PFSK-1 (cell line): ENCODE measurements around the gene YIF1A.

Experiments
- FOXP2 ChIP-seq: optimal IDR thresholded peaks from 2 replicates; pipeline ENCODE3; 2011; ENCODE audit warnings: borderline replicate concordance, control low read depth, inconsistent platforms; ENCODE audit not compliant: insufficient read depth; ENCODE audit errors: extremely low read length, extremely low read depth
- POLR2AphosphoS5 ChIP-seq: IDR thresholded peaks from 2 replicates; pipeline ENCODE4 v1.6.1; 2012; ENCODE audit warnings: low read depth, mild to moderate bottlenecking, control low read depth, low read length, moderate library complexity
- SIN3A ChIP-seq: IDR thresholded peaks from 2 replicates; pipeline ENCODE4 v1.6.1; 2012; ENCODE audit warnings: mild to moderate bottlenecking, low read length, moderate library complexity, borderline replicate concordance; ENCODE audit not compliant: insufficient read depth
- TAF1 ChIP-seq: IDR thresholded peaks from 2 replicates; pipeline ENCODE4 v1.6.1; 2012; ENCODE audit warnings: low read length, control low read depth, borderline replicate concordance; ENCODE audit not compliant: insufficient read depth
- TF ChIP-seq, protein P1 (sequence below), 2 experiments: IDR thresholded peaks; 2 replicates each; pipeline versions ENCODE4 v1.6.1 to v1.8.0; 2011 to 2012; ENCODE audit warnings: low read depth in 2 of 2, low read length in 2 of 2, control low read depth in 1 of 2, inconsistent platforms in 1 of 2, mild to moderate bottlenecking in 1 of 2, moderate library complexity in 1 of 2; ENCODE audit not compliant: insufficient read depth in 1 of 2

DNA sequence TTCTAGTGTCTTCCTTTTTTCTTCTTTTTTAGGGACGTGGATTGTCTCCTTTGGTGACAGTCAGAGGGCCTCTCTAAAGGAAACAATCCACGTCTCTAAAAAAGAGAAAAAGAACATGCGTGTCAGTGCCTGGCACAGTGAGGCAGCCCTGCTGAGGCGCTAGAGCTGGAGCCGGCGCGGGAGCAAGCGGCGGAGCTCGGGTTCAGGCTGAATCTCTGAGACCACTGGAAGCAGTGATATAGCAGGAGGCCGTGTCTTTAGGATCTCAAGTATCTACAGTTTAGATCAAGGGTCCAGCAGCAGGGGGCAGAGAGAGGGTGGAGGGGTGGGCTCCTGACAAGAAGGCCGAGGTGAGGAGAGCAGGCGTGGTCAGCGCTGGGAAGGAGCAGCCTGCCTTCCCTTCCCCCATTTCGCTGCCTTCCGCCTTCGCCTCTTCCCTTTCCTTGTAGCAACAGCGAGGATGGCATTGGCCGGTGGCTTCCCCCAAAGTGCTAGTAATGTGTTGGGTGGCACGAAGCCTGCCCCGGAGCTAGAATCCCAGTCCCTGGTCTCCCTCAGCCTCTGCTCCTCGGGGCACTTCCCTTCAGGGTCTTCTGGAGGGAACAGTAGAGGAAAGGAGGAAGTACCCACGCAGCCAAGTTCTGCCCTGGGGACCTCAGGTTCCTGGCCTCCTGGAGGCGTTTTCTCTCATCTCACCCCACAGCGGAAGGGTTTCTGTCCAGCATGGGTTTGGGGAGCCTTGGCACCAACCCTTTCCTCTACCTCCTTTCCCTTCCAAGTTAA is 48.8 kb downstream of the YIF1A start:
- TF ChIP-seq POLR2AphosphoS5 (no peak), SIN3A (no peak), TAF1 (no peak), FOXP2 (no peak)
- TF ChIP-seq, protein P1, sequence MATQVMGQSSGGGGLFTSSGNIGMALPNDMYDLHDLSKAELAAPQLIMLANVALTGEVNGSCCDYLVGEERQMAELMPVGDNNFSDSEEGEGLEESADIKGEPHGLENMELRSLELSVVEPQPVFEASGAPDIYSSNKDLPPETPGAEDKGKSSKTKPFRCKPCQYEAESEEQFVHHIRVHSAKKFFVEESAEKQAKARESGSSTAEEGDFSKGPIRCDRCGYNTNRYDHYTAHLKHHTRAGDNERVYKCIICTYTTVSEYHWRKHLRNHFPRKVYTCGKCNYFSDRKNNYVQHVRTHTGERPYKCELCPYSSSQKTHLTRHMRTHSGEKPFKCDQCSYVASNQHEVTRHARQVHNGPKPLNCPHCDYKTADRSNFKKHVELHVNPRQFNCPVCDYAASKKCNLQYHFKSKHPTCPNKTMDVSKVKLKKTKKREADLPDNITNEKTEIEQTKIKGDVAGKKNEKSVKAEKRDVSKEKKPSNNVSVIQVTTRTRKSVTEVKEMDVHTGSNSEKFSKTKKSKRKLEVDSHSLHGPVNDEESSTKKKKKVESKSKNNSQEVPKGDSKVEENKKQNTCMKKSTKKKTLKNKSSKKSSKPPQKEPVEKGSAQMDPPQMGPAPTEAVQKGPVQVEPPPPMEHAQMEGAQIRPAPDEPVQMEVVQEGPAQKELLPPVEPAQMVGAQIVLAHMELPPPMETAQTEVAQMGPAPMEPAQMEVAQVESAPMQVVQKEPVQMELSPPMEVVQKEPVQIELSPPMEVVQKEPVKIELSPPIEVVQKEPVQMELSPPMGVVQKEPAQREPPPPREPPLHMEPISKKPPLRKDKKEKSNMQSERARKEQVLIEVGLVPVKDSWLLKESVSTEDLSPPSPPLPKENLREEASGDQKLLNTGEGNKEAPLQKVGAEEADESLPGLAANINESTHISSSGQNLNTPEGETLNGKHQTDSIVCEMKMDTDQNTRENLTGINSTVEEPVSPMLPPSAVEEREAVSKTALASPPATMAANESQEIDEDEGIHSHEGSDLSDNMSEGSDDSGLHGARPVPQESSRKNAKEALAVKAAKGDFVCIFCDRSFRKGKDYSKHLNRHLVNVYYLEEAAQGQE (IDR thresholded peaks at IDR 0.05; ENCODE audit: insufficient read depth in 1 of 2, low read depth in 2 of 2, low read length in 2 of 2) = no peak
